DMS79 (cell line): ENCODE measurements around the gene ATG10.
"Not testable (repeated sequence)": the region's sequence is repeated elsewhere in the genome, so short reads cannot be mapped to it uniquely, and the experiment has no call there.

Experiments used
- DNase-seq: peaks from one replicate; lab custom pipeline; 2025; lab: John Stamatoyannopoulos, UW

The ATG10 gene

DNA sequence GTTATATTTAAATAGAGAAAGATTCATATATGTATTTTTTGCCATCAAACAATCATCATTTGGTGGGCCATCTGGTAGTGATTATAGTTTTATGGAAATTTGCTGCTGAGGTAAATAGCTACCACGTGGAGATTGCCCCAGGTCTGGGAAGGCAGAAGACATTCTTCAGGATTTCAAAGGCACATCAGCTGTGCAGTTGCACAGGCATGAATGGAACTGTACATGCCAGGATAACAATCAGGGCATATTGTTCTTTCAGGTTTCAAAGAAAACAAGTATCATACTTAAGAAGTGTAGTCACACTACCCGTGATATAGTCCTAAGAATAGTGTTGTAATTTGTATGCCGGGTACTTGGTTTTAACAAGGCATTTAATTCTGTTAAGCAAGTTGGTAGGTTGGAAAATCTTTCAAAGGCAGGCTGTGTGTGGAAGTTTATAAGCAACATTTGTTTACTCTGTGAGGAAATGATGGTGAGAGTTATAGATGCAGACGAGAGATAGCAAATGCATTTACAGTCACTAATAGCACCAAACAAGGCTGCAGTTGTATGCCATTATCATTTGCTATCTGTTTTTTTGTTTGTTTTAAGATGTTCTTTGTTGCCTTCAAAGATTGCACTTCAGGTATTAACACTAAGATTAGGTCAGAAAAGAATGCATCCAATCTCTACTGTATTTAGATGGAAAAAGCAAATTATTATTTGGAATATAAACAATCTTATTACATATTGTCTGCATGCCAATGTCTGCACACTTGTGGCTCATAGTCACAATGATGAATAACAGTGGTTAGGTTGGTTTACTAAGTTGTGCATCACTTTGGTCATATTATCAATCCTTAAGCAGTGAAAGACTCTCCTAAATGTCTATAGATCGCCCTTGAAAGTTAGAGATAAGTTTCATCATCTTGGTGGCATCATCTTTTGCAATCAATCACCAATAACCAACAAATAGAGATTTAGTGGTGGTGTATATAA, 251.1 kb downstream of the ATG10 start:
- no peak for DNase-seq

DNA sequence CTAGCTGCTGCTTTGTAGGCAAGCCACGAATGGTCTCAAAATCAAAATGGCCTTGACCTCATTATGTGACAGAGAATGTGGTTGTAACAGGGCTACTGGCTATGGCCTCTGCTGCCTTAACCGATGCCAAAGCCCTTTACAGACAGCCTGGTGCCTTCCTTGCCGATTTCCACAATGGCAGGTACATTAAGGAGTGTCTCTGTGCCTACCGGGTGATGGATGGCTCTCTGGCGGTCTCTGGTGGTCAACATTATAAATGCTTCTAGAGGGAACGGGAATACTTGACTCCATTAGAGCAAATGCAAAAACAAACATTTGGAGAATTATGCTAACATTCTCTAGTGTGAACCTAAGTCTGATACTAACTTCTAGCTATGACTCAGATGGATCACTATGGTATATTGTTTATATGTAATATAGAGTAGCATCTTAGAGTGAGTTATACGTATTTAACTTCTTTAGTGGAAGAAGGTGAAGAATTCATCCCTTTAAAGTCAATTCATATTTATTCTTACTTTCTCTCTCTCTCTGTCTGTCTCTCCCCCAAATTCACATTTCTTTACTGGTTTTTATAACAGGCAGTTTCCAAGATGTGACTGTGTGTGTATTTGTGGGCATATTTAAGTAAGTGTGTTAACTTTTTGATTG, 253.8 kb downstream of the ATG10 start:
- DNase-seq = no peak

DNA sequence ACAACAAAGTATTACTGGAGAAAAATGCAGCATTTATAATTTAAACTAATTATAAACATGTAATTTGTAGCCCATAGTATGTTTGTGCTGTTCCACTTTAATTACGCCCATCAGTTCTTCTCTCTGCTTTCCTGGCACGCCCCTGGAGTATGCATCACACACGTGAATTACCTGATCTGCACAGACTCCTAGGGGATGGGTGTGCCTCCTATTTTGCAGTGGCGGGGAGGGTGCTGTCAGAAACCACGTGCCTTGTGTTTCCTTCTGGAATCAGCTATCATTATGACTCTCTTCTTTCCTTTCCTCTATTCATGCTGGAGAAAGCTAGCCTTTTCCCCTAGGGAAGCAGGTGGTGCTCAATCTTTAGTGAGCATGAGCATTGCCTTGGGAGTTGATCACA, 263.1 kb downstream of the ATG10 start:
- no peak for DNase-seq

DNA sequence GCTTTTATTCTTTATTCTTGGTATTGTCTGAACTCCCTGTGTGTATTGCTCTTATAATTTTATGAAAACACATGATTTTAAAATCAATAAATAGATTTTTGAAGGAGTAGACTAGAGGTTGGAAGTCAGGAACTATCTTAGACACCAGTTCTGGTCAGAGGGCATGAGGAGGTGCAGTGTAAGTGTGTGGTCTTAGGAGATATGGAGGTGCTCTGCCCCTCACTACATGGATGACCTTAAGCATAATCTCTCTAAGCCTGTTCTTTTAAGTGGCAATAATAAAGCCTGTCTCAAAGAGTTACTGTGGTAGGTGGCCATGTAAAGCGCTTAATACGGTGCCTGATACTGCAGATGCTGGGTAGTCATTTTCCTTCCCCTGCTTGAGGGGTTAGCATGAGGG, 272.3 kb downstream of the ATG10 start:
- no peak for DNase-seq

DNA sequence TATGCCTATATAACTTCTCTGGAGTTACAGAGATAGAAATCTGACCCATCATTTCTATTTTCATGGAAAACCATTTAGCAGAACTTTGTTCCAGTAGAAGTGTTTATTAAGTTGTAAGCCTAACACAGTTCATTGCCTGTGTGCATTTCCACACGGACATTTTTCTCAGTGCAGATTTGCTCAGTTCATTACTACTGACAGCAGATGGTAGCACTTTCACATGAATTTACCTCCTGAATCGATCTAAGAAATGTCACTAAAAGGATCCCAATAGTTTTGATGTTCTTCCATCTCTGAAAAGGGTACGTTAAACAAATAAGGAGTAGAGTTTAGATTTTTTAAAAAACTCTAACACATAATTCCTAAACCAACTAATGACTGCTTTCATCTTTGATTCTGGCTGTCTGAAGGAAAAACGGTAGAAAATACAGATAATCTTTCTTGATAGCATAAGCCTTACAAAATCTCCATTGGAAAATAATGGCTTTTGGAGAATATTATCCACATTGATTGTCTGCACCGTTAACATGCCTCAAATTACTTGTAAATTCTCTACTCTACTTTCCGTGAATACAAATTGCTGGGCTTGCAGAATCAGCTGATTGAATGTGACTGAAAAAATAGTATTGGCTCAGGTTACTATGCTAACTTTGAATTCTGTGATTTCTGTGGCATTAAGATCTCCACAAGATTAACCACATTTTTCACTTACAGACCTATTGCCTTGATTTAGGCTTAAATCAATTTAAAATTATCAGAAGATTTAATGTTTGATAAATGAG, 273.2 kb downstream of the ATG10 start:
- DNase-seq = no peak

DNA sequence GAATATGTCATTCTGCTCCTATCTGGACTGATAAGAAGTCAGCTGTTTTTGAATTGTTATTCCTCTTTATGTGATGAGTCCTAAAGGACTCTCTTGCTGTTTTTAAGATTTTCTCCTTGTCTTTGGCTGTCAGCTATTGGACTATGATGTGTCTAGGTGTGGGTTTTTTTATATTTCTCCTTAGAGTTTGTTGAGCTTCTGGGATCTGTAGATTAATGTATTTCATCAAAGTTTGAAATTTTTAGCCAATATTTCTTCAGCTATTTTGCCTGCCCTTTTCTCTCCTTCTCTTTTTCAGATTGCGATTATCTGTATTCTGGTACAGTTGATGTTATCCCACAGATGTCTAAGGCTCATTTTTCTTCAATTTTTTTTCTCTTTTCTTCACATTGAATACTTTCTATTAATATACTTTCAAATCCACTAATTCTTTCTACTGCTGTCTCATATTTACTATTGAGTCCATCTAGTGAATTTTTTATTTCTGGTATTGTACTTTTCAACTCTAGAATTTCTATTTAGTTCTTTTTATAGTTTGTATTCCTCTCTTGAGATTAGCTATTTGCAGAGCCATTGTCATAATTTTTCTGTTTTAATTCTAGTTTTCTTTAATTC, 275.2 kb downstream of the ATG10 start:
- no peak for DNase-seq

DNA sequence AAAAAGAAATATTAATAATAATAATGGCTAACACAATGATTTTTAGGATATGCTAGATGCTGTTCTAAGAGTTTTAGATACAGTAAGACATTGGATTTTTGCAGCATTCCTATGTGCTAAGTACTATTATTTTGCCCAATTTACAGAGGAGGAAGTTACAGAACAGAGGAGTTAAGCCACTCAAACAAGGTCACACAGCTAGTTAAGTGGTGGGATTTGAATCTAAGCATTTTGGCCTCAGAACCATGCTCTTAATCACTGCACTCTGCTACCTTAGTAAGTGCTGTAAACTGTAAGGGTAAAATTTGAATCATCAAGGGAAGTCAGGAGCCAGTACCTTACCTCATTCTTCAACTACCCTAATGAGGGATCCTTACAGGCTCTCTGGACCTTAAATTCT, 280.9 kb downstream of the ATG10 start:
- no peak for DNase-seq

DNA sequence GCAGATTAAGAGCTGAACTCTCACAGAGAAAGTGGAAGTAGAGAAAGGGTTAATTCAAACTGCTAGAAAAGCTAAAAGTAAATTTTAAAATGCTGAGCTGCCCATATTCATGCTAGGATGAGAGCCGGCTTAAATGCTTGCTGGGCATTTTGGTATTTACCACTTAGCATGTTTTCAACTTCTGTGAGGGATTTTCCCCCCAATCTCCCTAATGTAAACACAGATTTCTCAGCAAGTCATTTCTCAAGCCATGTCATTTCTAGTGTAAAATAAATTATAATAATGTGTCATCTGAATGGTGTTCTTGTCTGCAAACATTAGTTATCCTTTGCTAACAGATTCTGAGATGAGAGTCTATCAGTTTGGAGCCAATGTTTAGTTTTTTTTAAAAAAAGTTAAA, 284.0 kb downstream of the ATG10 start:
- no peak for DNase-seq

DNA sequence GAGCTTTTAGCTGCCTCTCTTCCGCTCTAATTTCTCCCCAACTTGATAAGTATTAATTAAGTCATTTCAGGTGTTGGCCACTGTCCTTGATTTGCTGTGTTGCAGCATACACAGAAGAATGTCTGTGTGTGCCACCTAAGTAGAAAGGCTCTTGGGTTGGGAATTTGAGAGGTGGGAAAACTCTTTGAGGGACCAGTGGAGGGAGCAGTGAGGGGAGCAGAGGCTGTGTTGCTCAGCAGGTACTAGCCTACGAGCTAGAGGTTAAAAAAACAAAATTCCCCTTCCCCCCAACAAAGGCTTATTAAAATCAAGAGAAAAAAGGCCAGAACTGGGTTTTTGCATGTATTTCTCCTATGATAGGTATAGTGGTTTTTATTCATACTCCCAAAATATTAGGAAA, 285.4 kb downstream of the ATG10 start:
- DNase-seq = no peak

DNA sequence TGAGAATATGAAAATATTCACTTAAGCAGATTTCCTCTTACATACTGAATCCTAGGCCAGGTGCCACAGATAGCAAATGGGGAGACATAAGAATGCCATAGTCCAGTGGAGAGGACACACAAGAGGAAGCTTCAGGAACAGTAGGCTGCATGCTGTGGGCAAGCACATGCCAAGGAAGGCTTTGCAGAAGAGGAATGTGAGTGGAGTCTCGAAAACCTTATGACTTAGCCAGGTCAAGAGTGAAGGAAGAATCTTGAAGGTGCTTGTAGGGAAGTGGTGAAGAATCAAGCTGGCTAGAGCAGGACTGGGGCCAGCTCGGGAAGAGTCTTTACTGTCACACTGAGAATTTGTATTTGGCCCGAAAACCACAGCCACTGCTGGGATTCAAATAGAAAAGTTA, 285.9 kb downstream of the ATG10 start:
- DNase-seq = no peak

DNA sequence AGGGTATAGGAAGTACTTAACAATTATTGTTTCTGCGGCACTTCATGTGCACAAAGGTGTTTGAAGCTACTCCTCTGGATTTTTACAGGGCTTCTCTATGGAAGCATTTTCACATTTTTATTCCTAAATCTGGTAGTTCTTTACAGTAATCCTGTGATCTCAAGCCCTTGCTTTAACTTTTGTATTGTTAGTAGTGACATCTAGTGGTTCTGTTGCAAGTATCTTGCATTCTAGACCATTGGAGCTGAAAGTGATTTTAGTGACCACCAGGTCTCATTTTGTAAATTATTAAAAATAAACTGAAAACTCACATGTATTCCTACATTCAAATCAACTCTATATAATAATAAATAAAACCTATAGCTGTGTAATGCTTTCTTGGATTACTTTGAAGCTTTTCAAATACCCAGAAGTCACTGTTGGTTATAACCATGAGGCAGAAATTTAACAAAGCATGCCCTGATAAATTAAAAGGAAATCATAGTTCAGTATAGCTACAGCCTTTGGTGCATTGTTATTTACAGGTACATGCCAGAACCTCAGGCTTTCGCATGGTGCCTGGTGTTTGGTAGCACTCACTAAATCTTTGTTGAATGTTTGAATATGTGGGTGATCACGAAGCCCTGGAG, 287.5 kb downstream of the ATG10 start:
- DNase-seq = no peak

DNA sequence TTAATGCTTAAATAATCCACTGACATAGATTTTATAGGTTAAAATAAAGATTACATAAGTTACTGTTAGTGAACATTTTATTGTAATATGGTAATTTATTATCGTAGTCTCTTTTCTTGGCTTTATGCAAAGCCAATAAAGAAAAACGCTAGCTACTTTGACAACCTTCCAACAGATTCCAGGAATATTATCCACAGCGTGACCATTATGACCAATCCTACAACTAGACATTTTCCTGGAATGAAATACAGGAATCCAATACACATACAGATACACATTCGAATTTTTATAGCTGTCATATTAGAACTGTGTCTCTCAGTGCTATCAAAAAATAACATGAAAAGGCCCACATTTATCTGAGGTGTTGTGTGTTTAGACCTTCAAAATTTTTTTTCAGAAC, 293.2 kb downstream of the ATG10 start:
- DNase-seq = no peak

DNA sequence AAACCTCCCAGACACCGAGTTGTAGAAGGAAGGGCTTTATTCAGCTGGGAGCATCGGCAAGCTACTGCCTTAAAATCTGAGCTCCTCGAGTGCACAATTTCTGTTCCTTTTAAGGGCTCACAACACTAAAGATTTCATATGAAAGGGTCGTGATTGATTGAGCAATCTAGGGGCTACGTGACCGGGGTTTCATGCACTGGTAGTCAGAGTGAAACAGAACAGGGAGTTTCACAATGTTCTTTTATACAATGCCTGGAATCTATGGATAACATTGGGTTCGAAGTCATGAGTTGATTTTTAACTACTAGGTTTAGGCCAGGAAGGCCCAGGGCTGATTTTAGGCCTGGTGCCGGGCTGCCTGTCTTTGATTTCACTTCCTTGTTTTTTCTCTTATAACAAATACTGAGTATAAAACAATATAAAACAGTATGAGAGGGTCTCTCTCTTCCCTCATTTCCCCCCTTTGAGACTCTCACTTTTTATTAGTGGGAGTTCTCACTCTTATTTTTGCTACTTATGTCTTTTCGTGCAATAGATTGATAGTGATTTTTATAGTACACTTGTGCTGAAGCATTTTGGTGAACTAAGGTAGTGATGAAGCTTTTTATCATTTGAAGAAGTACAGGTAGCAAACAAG, 295.6 kb downstream of the ATG10 start:
- not testable (repeated sequence) for DNase-seq

DNA sequence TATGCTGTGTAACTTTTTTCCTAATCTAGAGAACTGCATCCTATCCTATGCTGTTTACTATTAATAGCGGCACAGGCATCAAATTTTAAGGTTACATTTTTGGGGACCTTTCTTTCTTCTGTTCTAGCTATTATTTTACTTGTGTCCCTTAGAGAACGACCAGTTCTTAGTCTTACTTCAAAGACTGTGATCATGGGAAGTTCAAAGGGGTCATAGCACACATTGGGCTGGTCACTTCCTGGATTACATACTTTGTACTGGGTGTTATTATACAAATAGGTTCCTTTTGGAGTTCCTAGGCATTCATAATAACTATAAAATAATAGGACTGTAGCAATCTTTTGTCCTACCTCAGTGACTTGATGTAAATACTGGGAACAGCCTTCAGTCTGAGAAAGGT, 297.5 kb downstream of the ATG10 start:
- not testable (repeated sequence) for DNase-seq

DNA sequence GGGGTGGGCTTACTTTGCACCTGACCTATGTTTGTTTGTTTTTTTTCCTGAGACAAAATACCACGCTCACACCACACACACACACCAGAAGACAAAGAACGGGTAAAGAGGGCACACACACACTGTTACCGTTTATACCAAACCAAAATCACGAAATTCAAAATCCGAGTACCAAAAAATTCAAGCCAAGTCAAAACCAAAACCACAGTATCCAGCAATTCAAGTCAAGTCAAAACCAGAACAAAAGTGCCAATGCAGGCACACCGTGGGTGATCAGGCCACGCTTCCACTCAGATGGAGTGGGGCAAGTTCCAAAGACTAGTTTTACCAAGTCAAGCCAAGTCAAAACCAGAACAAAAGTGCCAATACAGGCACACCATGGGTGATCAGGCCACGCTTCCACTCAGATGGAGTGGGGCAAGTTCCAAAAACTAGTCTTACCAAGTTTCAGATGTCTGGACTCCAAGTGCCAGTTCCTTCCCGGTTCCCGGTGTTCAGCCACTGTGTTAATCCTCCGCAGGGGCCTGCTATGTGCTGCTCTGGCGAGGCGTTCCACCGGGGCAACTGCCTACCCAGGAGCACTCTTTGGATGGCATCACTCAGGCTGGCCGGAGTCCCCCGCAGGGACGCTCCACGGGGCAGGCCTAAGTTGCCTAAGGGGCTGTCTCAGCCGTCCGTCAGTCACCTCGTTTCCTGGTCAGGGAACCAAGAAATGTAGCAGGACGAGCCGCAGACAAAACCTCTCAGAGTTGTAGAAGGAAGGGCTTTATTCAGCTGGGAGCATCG, 300.9 kb downstream of the ATG10 start:
- DNase-seq = not testable (repeated sequence)

DNA sequence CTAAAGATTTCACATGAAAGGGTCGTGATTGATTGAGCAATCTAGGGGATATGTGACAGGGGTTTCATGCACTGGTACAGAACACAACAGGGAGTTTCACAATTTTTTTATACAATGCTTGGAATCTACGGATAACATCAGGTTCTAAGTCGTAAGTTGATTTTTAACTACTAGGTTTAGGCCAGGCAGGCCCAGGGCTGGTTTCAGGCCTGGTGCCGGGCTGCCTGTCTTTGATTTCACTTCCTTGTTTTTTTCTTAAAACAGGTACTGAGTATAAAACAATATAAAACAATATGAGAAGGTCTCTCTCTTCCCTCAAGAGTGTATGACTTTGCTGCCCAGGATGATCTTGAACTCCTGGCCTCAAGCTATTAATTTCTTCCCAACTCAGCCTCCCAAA, 301.6 kb downstream of the ATG10 start:
- DNase-seq = not testable (repeated sequence)

DNA sequence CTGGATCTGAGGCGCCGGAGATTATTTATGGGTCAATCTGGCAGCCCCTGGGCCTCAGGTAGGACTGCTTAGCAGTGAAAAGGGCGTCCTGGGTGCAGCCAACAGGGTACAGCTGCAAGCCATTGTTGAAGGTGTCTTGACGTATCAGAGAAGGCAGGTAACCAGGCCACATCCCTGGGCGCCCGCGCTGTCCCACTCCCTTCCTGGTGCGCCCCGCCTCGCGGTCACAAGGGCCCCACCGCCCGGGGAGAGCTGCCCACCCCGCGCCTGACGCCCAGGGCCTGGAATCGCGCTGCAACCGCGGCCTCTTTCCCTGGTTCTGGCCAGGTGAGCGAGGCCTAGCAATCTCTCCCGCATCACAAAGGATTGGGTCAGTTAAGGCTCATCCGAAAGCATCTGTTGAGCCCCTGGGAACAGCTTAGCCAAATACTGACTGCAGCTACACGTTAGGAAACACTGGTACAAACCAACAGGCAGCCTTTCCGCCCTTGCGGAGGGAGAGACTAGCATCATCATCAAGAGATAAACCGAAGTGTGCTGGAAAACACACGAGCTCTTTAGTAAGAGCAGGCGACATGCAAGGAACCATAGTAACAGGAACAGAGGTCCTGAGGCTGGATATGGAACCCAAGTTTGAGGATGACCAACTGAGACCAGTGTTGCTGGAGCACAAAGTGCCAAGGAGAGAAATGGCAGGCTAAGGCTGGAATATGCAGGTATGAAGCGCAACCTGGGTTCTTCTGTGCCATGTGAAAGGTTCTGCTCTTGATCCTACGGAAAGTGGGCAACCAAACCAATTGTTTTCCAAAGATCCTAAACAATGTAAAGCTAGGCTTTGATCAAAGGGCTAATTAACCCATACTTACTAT, 302.8 kb downstream of the ATG10 start:
- DNase-seq = no peak

DNA sequence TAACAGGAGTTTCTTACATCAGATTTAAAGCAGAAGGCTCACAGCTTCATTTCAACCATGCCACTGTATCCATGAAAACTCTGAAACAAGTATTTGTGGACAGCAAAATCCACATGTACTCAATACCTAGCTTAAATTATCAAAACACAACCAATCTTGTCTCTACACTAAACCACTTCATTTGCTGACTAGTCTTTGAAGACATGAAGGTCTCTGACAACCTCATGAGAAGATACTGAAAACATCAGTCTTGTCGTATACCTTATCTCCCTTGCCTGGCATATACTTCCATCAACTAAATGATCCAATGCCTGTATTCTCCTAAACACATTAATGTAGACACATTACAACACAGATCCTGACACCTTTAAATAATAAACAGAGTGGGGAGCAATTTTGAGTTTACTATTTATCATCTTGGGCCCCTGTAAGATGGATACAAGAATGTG, 303.4 kb downstream of the ATG10 start:
- no peak for DNase-seq
